Brain microvascular endothelial cell (primary cell): ENCODE results near the gene GAA.

Experiments used
- DNase-seq: peaks from one replicate; pipeline ENCODE4 v3.0.0-alpha.2; 2020
- H3K27ac ChIP-seq: fragments of 250-450 bp; sonication (Bioruptor Pico); 2 replicates; pipeline ENCODE4 v1.5.1; 2020; ENCODE audit warnings: mild to moderate bottlenecking, moderate library complexity
- H3K27me3 ChIP-seq: fragments of 250-450 bp; sonication (Bioruptor Pico); replicated peaks from 2 replicates; pipeline ENCODE4 v1.5.1; 2020; ENCODE audit warnings: mild to moderate bottlenecking
- H3K36me3 ChIP-seq: fragments of 250-450 bp; sonication (Bioruptor Pico); replicated peaks from 2 replicates; pipeline ENCODE4 v1.5.1; 2020; ENCODE audit warnings: mild to moderate bottlenecking
- H3K4me3 ChIP-seq: 2 replicates; pipeline ENCODE4 v1.5.1; 2011; ENCODE audit warnings: low read depth, mild to moderate bottlenecking, control low read depth, low read length, moderate library complexity
- in situ Hi-C: cut with HindIII; loops from 2 replicates; pipeline ENCODE4 v1.10.0; 2017; ENCODE audit warnings: low sequenced_read_pairs, low pct_ligation_motif_present
- TF ChIP-seq, protein P1 (sequence below): IDR thresholded peaks from 2 replicates; pipeline ENCODE4 v1.5.1; 2011; ENCODE audit warnings: low read depth, mild to moderate bottlenecking, moderate library complexity, low read length, control low read depth, inconsistent platforms; ENCODE audit errors: missing control alignments

Gene GAA

DNA sequence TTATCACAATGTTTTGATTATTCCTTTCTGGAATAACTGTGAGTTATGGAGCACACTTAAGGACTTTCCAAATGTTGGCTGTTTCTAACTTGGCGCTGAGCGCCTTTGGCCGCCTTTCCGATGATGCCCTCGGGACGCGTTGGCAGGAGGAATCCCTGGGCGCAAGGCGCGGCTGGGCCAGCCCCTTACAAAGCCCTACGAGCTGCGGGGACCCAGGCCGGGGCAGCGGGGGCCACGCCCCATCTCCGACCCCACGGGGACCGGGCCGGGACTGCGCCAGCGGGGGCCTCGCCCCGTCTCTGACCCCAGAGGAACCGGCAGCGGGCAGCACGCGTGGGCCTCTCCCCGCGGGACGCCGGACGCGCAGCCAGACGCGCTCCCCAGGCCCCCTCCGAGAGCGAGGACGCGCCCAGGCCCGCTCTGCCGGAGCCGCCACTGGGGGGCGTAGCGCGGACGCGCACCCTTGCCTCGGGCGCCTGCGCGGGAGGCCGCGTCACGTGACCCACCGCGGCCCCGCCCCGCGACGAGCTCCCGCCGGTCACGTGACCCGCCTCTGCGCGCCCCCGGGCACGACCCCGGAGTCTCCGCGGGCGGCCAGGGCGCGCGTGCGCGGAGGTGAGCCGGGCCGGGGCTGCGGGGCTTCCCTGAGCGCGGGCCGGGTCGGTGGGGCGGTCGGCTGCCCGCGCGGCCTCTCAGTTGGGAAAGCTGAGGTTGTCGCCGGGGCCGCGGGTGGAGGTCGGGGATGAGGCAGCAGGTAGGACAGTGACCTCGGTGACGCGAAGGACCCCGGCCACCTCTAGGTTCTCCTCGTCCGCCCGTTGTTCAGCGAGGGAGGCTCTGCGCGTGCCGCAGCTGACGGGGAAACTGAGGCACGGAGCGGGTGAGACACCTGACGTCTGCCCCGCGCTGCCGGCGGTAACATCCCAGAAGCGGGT lies at the start of gene GAA:
Gene GAA (plus strand): TSS at position 571 of the 935 bp plus-strand sequence. CDS start 3,006 bp downstream, outside the sequence.
- in situ Hi-C loops = no loop called here
- peak; percentile 27 for DNase-seq
- Histone ChIP-seq H3K27me3 (no peaks in the 10 kb centered on the region), H3K36me3 (no peaks in the 10 kb centered on the region), H3K27ac (peak within 1 kb of the TSS; percentile 41), H3K4me3 (peak within 1 kb of the TSS; percentile 88)
- TF ChIP-seq, protein P1, sequence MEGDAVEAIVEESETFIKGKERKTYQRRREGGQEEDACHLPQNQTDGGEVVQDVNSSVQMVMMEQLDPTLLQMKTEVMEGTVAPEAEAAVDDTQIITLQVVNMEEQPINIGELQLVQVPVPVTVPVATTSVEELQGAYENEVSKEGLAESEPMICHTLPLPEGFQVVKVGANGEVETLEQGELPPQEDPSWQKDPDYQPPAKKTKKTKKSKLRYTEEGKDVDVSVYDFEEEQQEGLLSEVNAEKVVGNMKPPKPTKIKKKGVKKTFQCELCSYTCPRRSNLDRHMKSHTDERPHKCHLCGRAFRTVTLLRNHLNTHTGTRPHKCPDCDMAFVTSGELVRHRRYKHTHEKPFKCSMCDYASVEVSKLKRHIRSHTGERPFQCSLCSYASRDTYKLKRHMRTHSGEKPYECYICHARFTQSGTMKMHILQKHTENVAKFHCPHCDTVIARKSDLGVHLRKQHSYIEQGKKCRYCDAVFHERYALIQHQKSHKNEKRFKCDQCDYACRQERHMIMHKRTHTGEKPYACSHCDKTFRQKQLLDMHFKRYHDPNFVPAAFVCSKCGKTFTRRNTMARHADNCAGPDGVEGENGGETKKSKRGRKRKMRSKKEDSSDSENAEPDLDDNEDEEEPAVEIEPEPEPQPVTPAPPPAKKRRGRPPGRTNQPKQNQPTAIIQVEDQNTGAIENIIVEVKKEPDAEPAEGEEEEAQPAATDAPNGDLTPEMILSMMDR = peak; percentile 55

DNA sequence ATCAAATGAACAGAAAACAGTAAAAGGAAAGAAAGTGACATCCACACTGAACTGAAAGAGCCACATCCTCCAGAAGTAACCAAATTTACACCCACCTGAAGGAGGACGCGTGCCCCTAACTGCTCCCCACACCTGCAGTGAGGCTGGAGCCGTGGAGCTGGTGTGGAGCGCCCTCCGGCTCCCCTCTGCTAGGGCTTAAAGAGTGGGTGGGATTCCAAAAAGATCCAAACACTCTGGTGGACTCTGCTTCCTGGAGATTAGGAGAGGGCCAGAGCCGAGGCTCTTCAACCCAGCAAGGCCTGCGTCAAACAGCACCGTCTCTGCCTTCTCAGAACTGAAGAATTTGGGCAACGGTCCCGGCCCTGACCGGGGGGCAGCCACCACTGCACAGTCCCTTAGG lies 49.7 kb upstream of the GAA start:
- Histone ChIP-seq H3K27me3 (no peaks in the 10 kb centered on the region), H3K4me3 (no peak overlapping the region), H3K36me3 (no peaks in the 10 kb centered on the region), H3K27ac (no peak overlapping the region)
- TF ChIP-seq, protein P1 = no peak
- in situ Hi-C loops = no loop called here
- no peak for DNase-seq

DNA sequence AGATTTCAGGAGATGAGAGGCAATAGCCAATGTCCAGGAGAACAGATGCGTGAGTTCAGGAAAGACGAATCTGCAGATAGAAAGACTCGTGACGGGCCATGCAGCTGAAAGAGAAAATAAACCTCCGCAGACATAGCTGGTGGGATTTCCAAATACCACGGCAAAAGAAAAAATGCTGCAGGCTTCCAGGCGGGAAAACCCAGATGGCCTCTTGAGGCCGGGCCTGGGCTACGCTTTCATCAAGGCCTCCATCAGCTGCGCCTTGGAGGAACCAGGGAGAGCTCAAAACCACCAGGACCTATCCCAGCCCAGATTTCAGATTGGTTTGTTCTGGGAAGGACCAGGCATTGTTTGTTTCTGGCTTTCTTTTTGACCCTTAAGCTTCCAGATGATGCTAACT lies 48.3 kb upstream of the GAA start:
- no peak overlapping the region for H3K27ac ChIP-seq
- in situ Hi-C loops = no loop called here
- DNase-seq = no peak
- H3K36me3 ChIP-seq = no peaks in the 10 kb centered on the region
- no peaks in the 10 kb centered on the region for H3K27me3 ChIP-seq
- no peak overlapping the region for H3K4me3 ChIP-seq
- TF ChIP-seq, protein P1 = no peak

DNA sequence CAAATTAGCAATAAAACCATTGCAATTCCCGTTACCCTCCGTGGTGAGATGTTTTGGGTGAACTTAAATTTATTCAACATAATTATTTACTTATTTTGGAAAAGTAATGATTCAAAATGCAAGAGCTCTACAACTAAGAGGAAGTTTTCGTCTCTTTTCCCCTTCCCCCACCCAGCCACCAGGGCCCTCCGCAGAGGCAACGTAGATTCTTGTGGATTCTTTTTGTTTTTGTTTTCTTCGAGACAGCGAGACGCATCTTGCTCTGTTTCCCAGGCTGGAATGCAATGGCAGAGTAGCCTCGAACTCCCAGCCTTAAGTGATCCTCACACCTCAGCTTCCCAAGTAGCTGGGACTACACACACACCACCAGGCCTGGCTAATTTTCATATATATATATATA lies 45.8 kb upstream of the GAA start:
- Histone ChIP-seq H3K36me3 (no peaks in the 10 kb centered on the region), H3K27me3 (no peaks in the 10 kb centered on the region)
- in situ Hi-C loops = no loop called here

DNA sequence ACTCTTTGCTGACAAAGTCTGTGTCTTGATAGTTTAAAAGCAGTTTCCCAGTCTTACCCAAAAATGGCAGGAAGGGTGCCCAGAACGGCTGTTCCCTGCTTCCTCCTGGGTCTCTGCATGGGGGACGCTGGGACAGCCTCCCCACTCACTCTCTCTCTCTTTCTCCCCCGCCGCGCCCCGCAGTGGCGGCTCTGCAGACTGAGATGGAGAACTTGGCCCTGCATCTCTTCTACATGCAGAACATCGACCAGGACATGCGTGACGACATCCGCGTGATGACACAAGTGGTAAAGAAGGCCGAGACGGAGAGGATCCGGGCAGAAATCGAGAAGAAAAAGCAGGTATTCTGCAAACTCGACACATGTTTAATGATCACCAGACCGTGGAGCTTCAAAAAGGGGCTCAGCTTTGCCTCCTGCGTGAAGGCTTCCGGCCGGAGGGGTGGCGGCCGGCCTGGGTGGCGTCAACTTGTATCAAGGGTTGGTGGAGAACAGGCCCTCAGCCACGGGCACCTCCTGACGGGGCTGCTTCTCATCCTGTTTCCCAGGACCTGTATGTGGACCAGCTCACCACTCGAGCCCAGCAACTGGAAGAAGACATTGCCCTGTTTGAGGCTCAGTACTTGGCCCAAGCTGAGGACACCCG lies 42.9 kb upstream of the GAA start:
- no peak overlapping the region for H3K4me3 ChIP-seq
- H3K36me3 ChIP-seq = no peaks in the 10 kb centered on the region
- in situ Hi-C loops = no loop called here
- no peaks in the 10 kb centered on the region for H3K27me3 ChIP-seq
- no peak overlapping the region for H3K27ac ChIP-seq
- no peak for DNase-seq
- TF ChIP-seq, protein P1 = no peak

More for the DNA sequence above, 45.8 kb upstream of the GAA start:
- TF ChIP-seq, protein P1 = no peak
- Histone ChIP-seq H3K4me3 (no peak overlapping the region), H3K27ac (no peak overlapping the region)
- no peak for DNase-seq
